AG04450 (cell line): ENCODE results near the gene TMEM183A. TPM values are rescaled to one million over a fixed set of nuclear protein-coding genes. Genes with fewer than 3 reads are reported as not detected.
A peak's percentile ranks its signal among the peaks of the same experiment; 100 is the strongest.
"Not testable (repeated sequence)": the region's sequence is repeated elsewhere in the genome, so short reads cannot be mapped to it uniquely, and the experiment has no call there.

ENCODE experiments used
- CTCF ChIA-PET: fragments of 300-600, 350-600 bp; formaldehyde crosslinking; extraction: SDS; loops from one replicate; lab custom pipeline; 2022; ENCODE audit warnings: antibody characterized with exemption, inconsistent platforms; lab: Charles Lee
- POLR2A ChIA-PET: fragments of 350-600 bp; formaldehyde crosslinking; extraction: SDS; loops from one replicate; lab custom pipeline; 2021; ENCODE audit warnings: antibody characterized with exemption, inconsistent platforms; lab: Yijun Ruan, JAX
- DNase-seq: peaks from one replicate; pipeline ENCODE4 v3.0.0-alpha.2; 2011; ENCODE audit warnings: low read depth, low spot score
- H3K27ac ChIP-seq: one replicate; pipeline ENCODE4 v1.5.1; 2012; ENCODE audit warnings: low read depth, low read length, control low read depth
- H3K27me3 ChIP-seq: one replicate; pipeline ENCODE4 v1.6.0; 2012; ENCODE audit warnings: low read length; ENCODE audit not compliant: control insufficient read depth, insufficient read depth
- H3K4me3 ChIP-seq: 2 replicates; pipeline ENCODE4 v1.5.1; 2011; ENCODE audit warnings: mild to moderate bottlenecking, low read depth, low read length, control low read depth
- H3K9me3 ChIP-seq: 2 replicates; pipeline ENCODE4 v1.5.1; 2012; ENCODE audit warnings: low read length; ENCODE audit not compliant: control insufficient read depth, insufficient read depth
- CTCF ChIP-seq: IDR thresholded peaks from 2 replicates; pipeline ENCODE4 v1.5.1; 2011; ENCODE audit warnings: low read depth, low read length, control low read depth, inconsistent platforms
- polyA plus RNA-seq: library from polyadenylated mRNA; depleted of rRNA; stranded (reverse); fragments of >200 nt; gene quantifications from 2 replicates; pipeline ENCODE4 v1.2.3, GENCODE V29; 2011

Gene TMEM183A
- polyA plus RNA-seq, 1 experiment = 93.4 TPM

- Histone ChIP-seq H3K9me3 (no peaks in the 10 kb centered on the region), H3K27me3 (peaks cover 9% of the 10 kb centered on the region), H3K27ac (no peak overlapping the region), H3K4me3 (no peak overlapping the region)
- ChIA-PET CTCF (interaction anchor here (0.7 to 3.1 kb wide), 19 partner anchors 10 to 279 kb away, joined by 3 to 27 read pairs (median 4); partner anchors contain the start of gene PPFIA4), POLR2A (no interaction called here)
- no peak for DNase-seq
- peak; percentile 78 for TF ChIP-seq CTCF
Observed at GRCh38 chr1:202998836-202999750, 8.1 kb upstream of the TMEM183A start.

- peaks cover 9% of the 10 kb centered on the region for H3K27me3 ChIP-seq
- ChIA-PET CTCF (interaction anchor here (0.7 to 3.1 kb wide), 10 partner anchors 11 to 280 kb away, joined by 3 to 27 read pairs (median 4); partner anchors contain the start of gene PPFIA4), POLR2A (interaction anchor here (0.5 kb wide), 1 partner anchor 97 kb away, joined by 3 read pairs; no protein-coding TSS in a partner anchor)
- no peak for DNase-seq
- TF ChIP-seq CTCF = no peak
- no peaks in the 10 kb centered on the region for H3K9me3 ChIP-seq
- H3K27ac ChIP-seq = no peak overlapping the region
- no peak overlapping the region for H3K4me3 ChIP-seq
Observed at GRCh38 chr1:203000217-203000944, 6.8 kb upstream of the TMEM183A start.

- H3K27me3 ChIP-seq = peaks cover 2% of the 10 kb centered on the region
- H3K27ac ChIP-seq = no peak overlapping the region
- no peak for TF ChIP-seq CTCF
- DNase-seq = no peak
- CTCF ChIA-PET = interaction anchor here (0.6 to 0.9 kb wide), 2 partner anchors 90 to 265 kb away, joined by 4 read pairs; no protein-coding TSS in a partner anchor
- no peaks in the 10 kb centered on the region for H3K9me3 ChIP-seq
- POLR2A ChIA-PET = no interaction called here
- H3K4me3 ChIP-seq = no peak overlapping the region
Observed at GRCh38 chr1:203001986-203002385, 5.2 kb upstream of the TMEM183A start.

GRCh38 chr1:203002951-203003350 is 4.2 kb upstream of the TMEM183A start:
- CTCF ChIA-PET = no interaction called here
- Histone ChIP-seq H3K27me3 (no peaks in the 10 kb centered on the region), H3K4me3 (no peak overlapping the region), H3K27ac (no peak overlapping the region), H3K9me3 (no peaks in the 10 kb centered on the region)
- DNase-seq = no peak
- no peak for TF ChIP-seq CTCF
- POLR2A ChIA-PET = no interaction called here

- H3K27ac ChIP-seq, POLR2A ChIA-PET, H3K27me3 ChIP-seq, H3K4me3 ChIP-seq, DNase-seq, H3K9me3 ChIP-seq: not testable (repeated sequence)
- CTCF ChIA-PET = interaction anchor here (1.0 to 1.3 kb wide), 2 partner anchors 17 to 262 kb away, joined by 3 to 7 read pairs; no protein-coding TSS in a partner anchor
Observed at GRCh38 chr1:203005395-203006142, 1.6 kb upstream of the TMEM183A start.
